ENCODE results near the gene DDX20. TPM values are rescaled to one million over a fixed set of nuclear protein-coding genes. Genes with fewer than 3 reads are reported as not detected.

The DDX20 gene
- total and polyA plus RNA-seq, 2 donors = 7.4 to 18.9 TPM

DNA sequence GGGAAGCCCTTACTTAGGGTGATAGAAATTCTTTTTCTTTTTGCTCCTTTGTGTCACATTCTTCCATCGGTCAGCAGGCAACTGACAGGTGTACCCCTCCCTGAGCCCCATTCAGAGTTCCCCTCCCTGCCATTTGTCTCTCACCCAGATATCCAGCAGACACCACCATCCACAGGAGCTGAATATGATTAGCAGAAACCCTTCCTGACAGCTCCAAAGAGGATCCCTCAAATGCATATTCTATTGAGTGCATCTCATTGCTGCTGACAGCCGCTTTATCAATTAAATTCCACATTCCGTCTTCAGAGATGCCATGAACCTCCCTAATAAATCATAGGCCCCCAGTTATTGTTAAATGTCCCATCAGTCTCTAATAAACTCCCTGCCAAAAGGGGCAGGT is 6.1 kb upstream of the DDX20 start:
- Histone ChIP-seq H3K4me3 (ENCODE audit: low read depth, low read length) (no peak overlapping the region), H3K4me1 (ENCODE audit: insufficient read depth) (no peaks in the 10 kb centered on the region), H3K36me3 (ENCODE audit: insufficient read depth) (no peaks in the 10 kb centered on the region), H3K27ac (ENCODE audit: low read depth) (no peak overlapping the region)
- no peak for DNase-seq (ENCODE audit: extremely low spot score)
- WGBS = 69% methylated on average over 3 of the region's 3 CpGs

DNA sequence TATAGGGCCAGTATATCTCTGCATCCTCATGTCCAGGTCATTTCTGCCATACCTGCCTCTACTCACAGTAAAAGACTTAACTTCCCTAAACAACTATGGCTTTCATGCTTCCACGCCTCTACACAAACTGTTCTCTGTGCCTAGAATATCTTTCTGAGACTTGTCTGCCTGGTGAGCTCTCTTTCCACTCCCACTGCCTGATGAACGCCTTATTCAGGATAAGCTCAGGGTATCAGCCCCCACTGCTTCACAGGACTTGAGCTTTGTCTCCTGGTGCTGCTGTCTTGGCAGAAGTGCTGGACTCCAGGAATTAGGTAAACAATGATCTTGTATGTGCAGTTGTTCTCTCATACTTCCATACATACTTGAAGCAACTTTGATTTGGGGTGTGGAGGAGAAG is 4.8 kb upstream of the DDX20 start:
- no peak for DNase-seq (ENCODE audit: extremely low spot score)
- no peak overlapping the region for H3K27ac ChIP-seq (ENCODE audit: low read depth)
- H3K4me3 ChIP-seq (ENCODE audit: low read depth, low read length) = no peak overlapping the region
- H3K4me1 ChIP-seq (ENCODE audit: insufficient read depth) = no peaks in the 10 kb centered on the region
- WGBS = 49% methylated on average over 2 of the region's 2 CpGs
- no peaks in the 10 kb centered on the region for H3K36me3 ChIP-seq (ENCODE audit: insufficient read depth)

- DNase-seq (ENCODE audit: extremely low spot score) = no peak
- Histone ChIP-seq H3K4me3 (ENCODE audit: low read depth, low read length) (no peak overlapping the region), H3K4me1 (ENCODE audit: insufficient read depth) (no peaks in the 10 kb centered on the region), H3K36me3 (ENCODE audit: insufficient read depth) (no peaks in the 10 kb centered on the region), H3K27ac (ENCODE audit: low read depth) (no peak overlapping the region)
- 47% methylated on average over 2 of the region's 2 CpGs for WGBS
Measured at GRCh38 chr1:111751906-111752575, 3.7 kb upstream of the DDX20 start.

GRCh38 chr1:111754984-111755330 is 744 bp upstream of the DDX20 start:
- peak overlapping the region; percentile 69 for H3K27ac ChIP-seq (ENCODE audit: low read depth)
- DNase-seq (ENCODE audit: extremely low spot score) = peak; percentile 52
- H3K4me3 ChIP-seq (ENCODE audit: low read depth, low read length) = peak overlapping the region; percentile 88
- WGBS = under 1% methylated on average over 12 of the region's 12 CpGs
- no peaks in the 10 kb centered on the region for H3K4me1 ChIP-seq (ENCODE audit: insufficient read depth)
- no peaks in the 10 kb centered on the region for H3K36me3 ChIP-seq (ENCODE audit: insufficient read depth)

DNA sequence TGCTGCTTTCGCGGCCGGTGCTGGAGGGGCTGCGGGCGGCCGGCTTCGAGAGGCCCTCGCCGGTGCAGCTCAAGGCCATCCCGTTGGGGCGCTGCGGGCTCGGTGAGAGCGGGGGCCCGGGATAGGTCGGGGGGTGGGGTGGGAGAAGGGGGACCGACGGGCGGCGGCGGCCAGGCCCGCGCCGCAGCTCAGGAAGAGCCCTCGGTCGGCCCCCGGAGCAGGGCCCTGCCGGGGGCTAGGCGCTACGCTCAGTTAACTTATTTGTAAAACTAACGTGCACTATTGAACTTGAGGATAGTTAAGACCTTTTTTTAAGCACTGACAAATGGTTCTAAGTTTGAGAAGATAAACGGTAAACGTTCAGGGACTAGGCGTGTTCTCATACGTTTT is 418 bp downstream of the DDX20 start:
- WGBS = under 1% methylated on average over 35 of the region's 35 CpGs
- DNase-seq (ENCODE audit: extremely low spot score) = no peak
- H3K4me1 ChIP-seq (ENCODE audit: insufficient read depth) = no peaks in the 10 kb centered on the region
- peak overlapping the region; percentile 88 for H3K4me3 ChIP-seq (ENCODE audit: low read depth, low read length)
- no peaks in the 10 kb centered on the region for H3K36me3 ChIP-seq (ENCODE audit: insufficient read depth)
- no peak overlapping the region for H3K27ac ChIP-seq (ENCODE audit: low read depth)

DNA sequence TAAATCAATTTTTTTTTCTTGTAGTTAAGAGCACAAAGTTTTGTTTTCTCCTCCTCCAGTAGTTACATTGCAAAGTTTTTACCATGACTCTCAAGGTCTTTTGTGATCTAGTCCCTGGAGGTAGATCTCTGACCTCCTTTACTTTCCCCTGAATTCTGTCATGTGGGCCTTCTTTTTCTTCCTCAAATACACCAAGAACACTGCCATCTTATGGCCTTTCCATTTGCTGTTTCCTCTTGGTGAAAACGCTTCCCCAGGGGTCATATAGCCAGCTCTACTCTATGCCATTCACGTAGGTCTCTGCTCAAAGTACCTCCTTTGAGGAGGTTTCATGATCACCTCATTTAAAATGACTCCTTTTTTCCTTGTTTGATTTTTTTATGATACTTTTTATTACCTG is 2.7 kb downstream of the DDX20 start:
- Histone ChIP-seq H3K4me3 (ENCODE audit: low read depth, low read length) (no peak overlapping the region), H3K4me1 (ENCODE audit: insufficient read depth) (no peaks in the 10 kb centered on the region), H3K27ac (ENCODE audit: low read depth) (no peak overlapping the region), H3K36me3 (ENCODE audit: insufficient read depth) (peaks cover 4% of the 10 kb centered on the region)
- WGBS = 56% methylated on average over 2 of the region's 2 CpGs
- DNase-seq (ENCODE audit: extremely low spot score) = no peak

DNA sequence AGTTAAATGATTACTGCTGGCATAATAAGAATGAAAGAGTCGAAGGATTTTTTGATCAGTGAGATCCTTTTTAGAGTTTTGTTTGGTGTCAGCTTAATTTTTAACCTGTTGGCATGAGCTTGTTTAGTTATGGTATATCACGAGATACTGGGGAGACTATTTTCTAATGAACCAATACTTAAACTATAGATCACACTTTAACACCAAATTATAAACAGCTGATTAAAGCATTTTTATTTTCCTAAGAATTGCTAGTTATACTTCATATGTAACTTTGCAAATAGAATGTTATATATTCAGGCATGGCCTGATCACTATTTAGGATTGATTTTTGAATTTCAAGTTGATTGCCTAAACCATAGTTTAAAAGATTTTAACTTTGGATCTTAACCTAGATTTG is 6.0 kb downstream of the DDX20 start:
- Histone ChIP-seq H3K36me3 (ENCODE audit: insufficient read depth) (peaks cover 8% of the 10 kb centered on the region), H3K4me1 (ENCODE audit: insufficient read depth) (no peaks in the 10 kb centered on the region), H3K4me3 (ENCODE audit: low read depth, low read length) (no peak overlapping the region), H3K27ac (ENCODE audit: low read depth) (no peak overlapping the region)
- WGBS = 95% methylated on average over 2 of the region's 2 CpGs
- no peak for DNase-seq (ENCODE audit: extremely low spot score)

- H3K4me3 ChIP-seq (ENCODE audit: low read depth, low read length) = no peak overlapping the region
- peaks cover 8% of the 10 kb centered on the region for H3K36me3 ChIP-seq (ENCODE audit: insufficient read depth)
- no peaks in the 10 kb centered on the region for H3K4me1 ChIP-seq (ENCODE audit: insufficient read depth)
- 92% methylated on average over 2 of the region's 2 CpGs for WGBS
- H3K27ac ChIP-seq (ENCODE audit: low read depth) = no peak overlapping the region
- no peak for DNase-seq (ENCODE audit: extremely low spot score)
Measured at GRCh38 chr1:111762332-111762731, 6.6 kb downstream of the DDX20 start.

- H3K4me3 ChIP-seq (ENCODE audit: low read depth, low read length) = no peak overlapping the region
- no peak overlapping the region for H3K27ac ChIP-seq (ENCODE audit: low read depth)
- H3K4me1 ChIP-seq (ENCODE audit: insufficient read depth) = no peaks in the 10 kb centered on the region
- no peak for DNase-seq (ENCODE audit: extremely low spot score)
- peaks cover 7% of the 10 kb centered on the region for H3K36me3 ChIP-seq (ENCODE audit: insufficient read depth)
Measured at GRCh38 chr1:111768023-111768422, 12.3 kb downstream of the DDX20 start.

GRCh38 chr1:111768625-111769024 is 12.9 kb downstream of the DDX20 start:
- H3K27ac ChIP-seq (ENCODE audit: low read depth) = no peak overlapping the region
- peaks cover 4% of the 10 kb centered on the region for H3K36me3 ChIP-seq (ENCODE audit: insufficient read depth)
- DNase-seq (ENCODE audit: extremely low spot score) = no peak
- no peaks in the 10 kb centered on the region for H3K4me1 ChIP-seq (ENCODE audit: insufficient read depth)
- H3K4me3 ChIP-seq (ENCODE audit: low read depth, low read length) = no peak overlapping the region

GRCh38 chr1:111769517-111770146 is 13.9 kb downstream of the DDX20 start:
- no peak overlapping the region for H3K27ac ChIP-seq (ENCODE audit: low read depth)
- no peaks in the 10 kb centered on the region for H3K4me1 ChIP-seq (ENCODE audit: insufficient read depth)
- WGBS = 37% methylated on average over 6 of the region's 6 CpGs
- no peak for DNase-seq (ENCODE audit: extremely low spot score)
- H3K4me3 ChIP-seq (ENCODE audit: low read depth, low read length) = no peak overlapping the region
- H3K36me3 ChIP-seq (ENCODE audit: insufficient read depth) = peaks cover 3% of the 10 kb centered on the region

DNA sequence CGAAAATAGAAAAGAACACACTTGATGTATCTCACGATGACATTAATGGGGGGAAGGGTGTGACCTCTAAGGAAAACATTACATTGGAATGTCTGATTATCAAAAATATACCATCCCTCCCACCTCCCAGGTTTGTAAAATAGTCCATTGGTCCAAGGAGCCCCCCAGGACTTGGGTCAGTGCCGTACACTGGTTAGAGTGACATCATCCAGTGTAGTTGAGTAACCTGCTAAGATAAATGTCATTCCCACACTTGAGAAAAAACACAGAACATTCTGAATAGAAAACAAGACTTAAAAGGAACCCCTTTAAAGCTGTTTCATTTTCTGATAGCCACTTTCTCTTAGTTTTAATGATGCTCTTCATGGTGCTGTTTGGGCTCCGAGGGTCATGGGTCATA is 15.2 kb downstream of the DDX20 start:
- Histone ChIP-seq H3K4me3 (ENCODE audit: low read depth, low read length) (no peak overlapping the region), H3K27ac (ENCODE audit: low read depth) (no peak overlapping the region), H3K36me3 (ENCODE audit: insufficient read depth) (peaks cover 3% of the 10 kb centered on the region), H3K4me1 (ENCODE audit: insufficient read depth) (no peaks in the 10 kb centered on the region)
- DNase-seq (ENCODE audit: extremely low spot score) = no peak
- 80% methylated on average over 4 of the region's 4 CpGs for WGBS

DNA sequence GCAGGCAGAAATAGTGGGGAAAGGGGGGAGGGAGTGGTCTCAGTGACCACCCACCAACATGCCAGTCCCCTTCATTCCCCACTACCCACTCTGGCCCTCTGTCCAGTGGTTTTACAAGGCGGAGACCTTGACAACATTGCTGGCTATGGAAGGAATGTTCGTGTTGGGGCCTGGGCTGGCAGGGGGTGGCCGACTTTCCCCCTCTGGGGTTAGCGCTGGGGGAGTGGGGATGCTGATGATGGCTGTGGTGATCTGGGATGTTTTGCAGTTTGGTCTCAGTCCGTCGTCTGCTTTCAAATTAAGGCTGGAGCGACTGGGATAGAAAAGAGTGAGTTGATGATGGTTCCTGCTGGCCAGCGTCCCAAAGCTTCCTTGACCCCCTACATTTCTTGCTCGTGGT is 20.3 kb downstream of the DDX20 start:
- Histone ChIP-seq H3K27ac (ENCODE audit: low read depth) (no peak overlapping the region), H3K4me3 (ENCODE audit: low read depth, low read length) (no peak overlapping the region), H3K36me3 (ENCODE audit: insufficient read depth) (no peaks in the 10 kb centered on the region), H3K4me1 (ENCODE audit: insufficient read depth) (no peaks in the 10 kb centered on the region)
- WGBS = 70% methylated on average over 9 of the region's 9 CpGs
- no peak for DNase-seq (ENCODE audit: extremely low spot score)

DNA sequence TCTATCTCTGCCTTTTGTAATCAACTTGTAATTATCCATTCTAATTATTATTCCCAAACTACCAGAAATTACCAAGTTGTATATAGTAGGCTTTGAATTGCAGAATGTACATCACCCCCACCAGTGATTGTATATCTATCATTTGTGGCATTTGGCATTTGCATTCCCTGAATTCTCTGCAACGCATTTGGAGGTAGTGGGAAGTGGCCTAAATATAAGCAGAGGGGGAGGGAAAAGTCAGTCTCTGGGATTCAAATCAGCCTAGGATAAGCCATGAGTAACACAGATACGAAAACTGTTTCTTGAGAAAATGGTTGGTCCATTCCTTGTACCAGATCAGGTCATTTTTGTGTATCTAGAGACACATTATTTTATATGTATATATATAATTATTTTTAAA is 20.7 kb downstream of the DDX20 start:
- Histone ChIP-seq H3K36me3 (ENCODE audit: insufficient read depth) (no peaks in the 10 kb centered on the region), H3K4me1 (ENCODE audit: insufficient read depth) (no peaks in the 10 kb centered on the region), H3K27ac (ENCODE audit: low read depth) (no peak overlapping the region), H3K4me3 (ENCODE audit: low read depth, low read length) (no peak overlapping the region)
- DNase-seq (ENCODE audit: extremely low spot score) = no peak
- 67% methylated on average over 2 of the region's 2 CpGs for WGBS

DNA sequence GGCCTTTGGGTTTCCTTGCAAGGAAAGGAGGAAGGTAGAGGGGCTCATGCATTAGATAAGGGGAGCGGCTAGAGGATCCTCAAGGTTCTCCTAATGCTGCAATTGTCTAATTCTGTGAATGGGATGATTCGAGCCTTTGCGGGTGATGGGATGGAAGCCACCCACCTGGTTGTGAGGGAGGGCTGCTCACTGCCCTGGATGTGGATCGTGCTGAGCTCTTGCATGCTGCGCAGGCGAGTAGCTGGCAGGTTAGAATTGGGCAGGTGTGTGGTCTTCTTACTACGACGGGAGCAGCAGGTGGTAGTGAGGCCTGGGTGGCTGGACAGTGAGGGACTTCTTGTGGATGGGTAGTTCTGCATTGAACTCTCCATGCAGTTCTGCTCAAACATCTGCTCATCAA is 21.2 kb downstream of the DDX20 start:
- Histone ChIP-seq H3K4me3 (ENCODE audit: low read depth, low read length) (no peak overlapping the region), H3K36me3 (ENCODE audit: insufficient read depth) (no peaks in the 10 kb centered on the region), H3K4me1 (ENCODE audit: insufficient read depth) (no peaks in the 10 kb centered on the region), H3K27ac (ENCODE audit: low read depth) (no peak overlapping the region)
- no peak for DNase-seq (ENCODE audit: extremely low spot score)
- 92% methylated on average over 8 of the region's 8 CpGs for WGBS
